Sigmoid colon (tissue), 4 donors: ENCODE data around the gene B3GLCT.

ENCODE experiments used
- EP300 ChIP-seq, 4 donors: sonication (generic); formaldehyde crosslinking; IDR thresholded peaks; one replicate each; pipeline ENCODE4 v1.6.1; 2017; ENCODE audit warnings: antibody characterized with exemption in 4 of 4
- POLR2A ChIP-seq, 2 donors: fragments of 450-650 bp; IDR thresholded peaks; one replicate each; pipeline ENCODE4 v1.6.1; 2016; ENCODE audit warnings: antibody characterized with exemption in 2 of 2, mild to moderate bottlenecking in 2 of 2, moderate library complexity in 2 of 2
- TF ChIP-seq, protein P1 (sequence below), 4 experiments: fragments of 450-650 bp in 3 of 4; fragments of 200-600 bp in 1 of 4; IDR thresholded peaks; one replicate each; pipeline ENCODE4 v1.5.1; 2016 to 2019; ENCODE audit warnings: antibody characterized with exemption in 4 of 4, mild to moderate bottlenecking in 3 of 4, moderate library complexity in 2 of 4

DNA sequence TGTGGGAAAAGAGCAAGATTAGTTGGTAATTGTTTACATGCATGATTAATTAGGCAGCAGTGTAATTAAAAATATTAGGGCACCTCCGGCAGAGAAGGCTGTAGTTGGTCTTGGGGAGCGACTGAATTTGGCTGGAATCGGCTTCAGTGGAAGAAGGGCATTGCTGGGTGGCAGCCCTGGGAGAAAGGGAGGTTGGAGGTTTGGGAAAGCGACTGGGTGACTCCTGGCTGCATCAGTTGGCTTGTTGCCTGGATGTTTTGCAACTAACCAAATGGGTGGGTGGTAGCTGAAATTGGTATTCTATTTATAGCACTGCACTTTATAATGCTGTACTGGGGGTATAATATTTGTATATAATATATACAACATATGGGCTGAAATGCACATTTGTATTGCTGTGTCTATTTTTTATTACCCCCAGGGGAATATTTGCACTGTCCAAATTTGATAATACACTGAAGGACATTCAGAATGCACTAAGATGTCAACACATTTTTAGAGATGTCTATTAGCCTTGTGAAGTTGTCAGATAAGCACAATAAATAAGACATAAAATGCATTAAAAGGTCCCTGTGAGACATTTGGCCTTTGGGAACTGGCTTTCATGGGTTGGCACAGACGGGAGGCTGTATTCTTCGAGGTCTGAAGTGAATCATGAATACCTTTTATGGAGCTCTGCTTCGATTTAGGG, 1.7 kb downstream of the B3GLCT start:
- no peak for TF ChIP-seq POLR2A (IDR thresholded peaks at IDR 0.05)
- TF ChIP-seq, protein P1, sequence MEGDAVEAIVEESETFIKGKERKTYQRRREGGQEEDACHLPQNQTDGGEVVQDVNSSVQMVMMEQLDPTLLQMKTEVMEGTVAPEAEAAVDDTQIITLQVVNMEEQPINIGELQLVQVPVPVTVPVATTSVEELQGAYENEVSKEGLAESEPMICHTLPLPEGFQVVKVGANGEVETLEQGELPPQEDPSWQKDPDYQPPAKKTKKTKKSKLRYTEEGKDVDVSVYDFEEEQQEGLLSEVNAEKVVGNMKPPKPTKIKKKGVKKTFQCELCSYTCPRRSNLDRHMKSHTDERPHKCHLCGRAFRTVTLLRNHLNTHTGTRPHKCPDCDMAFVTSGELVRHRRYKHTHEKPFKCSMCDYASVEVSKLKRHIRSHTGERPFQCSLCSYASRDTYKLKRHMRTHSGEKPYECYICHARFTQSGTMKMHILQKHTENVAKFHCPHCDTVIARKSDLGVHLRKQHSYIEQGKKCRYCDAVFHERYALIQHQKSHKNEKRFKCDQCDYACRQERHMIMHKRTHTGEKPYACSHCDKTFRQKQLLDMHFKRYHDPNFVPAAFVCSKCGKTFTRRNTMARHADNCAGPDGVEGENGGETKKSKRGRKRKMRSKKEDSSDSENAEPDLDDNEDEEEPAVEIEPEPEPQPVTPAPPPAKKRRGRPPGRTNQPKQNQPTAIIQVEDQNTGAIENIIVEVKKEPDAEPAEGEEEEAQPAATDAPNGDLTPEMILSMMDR (IDR thresholded peaks at IDR 0.05) = no peak
- TF ChIP-seq EP300 (IDR thresholded peaks at IDR 0.05) = no peak
